ENCODE results near the gene CDK16.

DNA sequence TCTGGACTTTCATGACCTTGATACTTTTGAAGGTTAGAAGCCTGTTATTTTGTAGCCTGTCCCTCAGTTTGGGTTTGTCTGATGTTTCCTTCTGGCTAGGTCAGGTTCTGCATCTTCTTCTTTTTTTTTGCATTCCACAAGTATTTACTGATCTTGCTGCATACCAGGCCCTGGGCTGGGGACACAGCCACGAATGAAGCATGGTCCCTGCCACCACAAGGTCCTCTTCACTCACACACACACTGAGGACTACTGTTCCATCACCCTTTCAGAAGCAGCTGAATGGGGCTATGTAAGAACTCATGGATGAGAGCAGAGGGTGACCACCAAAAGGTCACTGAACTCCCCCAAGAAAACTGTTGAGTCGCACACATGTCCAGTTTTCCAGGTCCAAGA is 53.5 kb downstream of the CDK16 start:
- no peak for TF ChIP-seq POLR2A (IDR thresholded peaks at IDR 0.05; ENCODE audit: low read depth, low read length)
- TF ChIP-seq SPI1 (IDR thresholded peaks at IDR 0.05; ENCODE audit: low read depth, low read length), result no peak
- TF ChIP-seq TAF1 (IDR thresholded peaks at IDR 0.05; ENCODE audit: low read depth, low read length), result no peak
- TF ChIP-seq POLR2AphosphoS5 (IDR thresholded peaks at IDR 0.05; ENCODE audit: low read depth, low read length), result no peak
